ENCODE measurements around the gene ST3GAL3. TPM values are rescaled to one million over a fixed set of nuclear protein-coding genes. Genes with fewer than 3 reads are reported as not detected.

The ST3GAL3 gene
- total RNA-seq, 1 experiment from 2014 or later = 20.0 TPM

DNA sequence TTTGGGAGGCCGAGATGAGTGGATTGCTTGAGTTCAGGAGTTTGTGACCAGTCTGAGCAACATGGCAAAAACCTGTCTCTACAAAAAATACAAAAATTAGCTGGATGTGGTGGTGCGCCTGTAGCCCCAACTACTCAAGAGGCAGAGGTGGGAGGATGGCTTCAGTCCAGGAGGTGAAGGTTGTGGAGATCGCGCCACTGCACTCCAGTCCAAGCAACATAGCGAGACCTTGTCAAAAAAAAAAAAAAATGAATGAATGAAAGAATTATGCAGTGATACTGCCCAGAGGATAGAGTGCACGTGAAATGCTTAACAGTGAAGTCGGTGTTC, 262.0 kb downstream of the ST3GAL3 start:
- Mint-ChIP-seq H3K9me3 (ENCODE audit: low read depth, unreplicated experiment) (no peaks in the 10 kb centered on the region), H3K4me1 (ENCODE audit: low read depth, unreplicated experiment) (peaks cover 20% of the 10 kb centered on the region), H3K27me3 (ENCODE audit: unreplicated experiment) (no peaks in the 10 kb centered on the region), H3K4me3 (ENCODE audit: low read depth, unreplicated experiment) (peak overlapping the region; percentile 98), H3K27ac (ENCODE audit: unreplicated experiment) (no peak overlapping the region), H3K36me3 (ENCODE audit: insufficient read depth, unreplicated experiment) (peaks cover 34% of the 10 kb centered on the region)
- TF ChIP-seq, protein P1, sequence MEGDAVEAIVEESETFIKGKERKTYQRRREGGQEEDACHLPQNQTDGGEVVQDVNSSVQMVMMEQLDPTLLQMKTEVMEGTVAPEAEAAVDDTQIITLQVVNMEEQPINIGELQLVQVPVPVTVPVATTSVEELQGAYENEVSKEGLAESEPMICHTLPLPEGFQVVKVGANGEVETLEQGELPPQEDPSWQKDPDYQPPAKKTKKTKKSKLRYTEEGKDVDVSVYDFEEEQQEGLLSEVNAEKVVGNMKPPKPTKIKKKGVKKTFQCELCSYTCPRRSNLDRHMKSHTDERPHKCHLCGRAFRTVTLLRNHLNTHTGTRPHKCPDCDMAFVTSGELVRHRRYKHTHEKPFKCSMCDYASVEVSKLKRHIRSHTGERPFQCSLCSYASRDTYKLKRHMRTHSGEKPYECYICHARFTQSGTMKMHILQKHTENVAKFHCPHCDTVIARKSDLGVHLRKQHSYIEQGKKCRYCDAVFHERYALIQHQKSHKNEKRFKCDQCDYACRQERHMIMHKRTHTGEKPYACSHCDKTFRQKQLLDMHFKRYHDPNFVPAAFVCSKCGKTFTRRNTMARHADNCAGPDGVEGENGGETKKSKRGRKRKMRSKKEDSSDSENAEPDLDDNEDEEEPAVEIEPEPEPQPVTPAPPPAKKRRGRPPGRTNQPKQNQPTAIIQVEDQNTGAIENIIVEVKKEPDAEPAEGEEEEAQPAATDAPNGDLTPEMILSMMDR (IDR thresholded peaks at IDR 0.05; ENCODE audit: unreplicated experiment) = peak; percentile 19
- intact Hi-C loops (cut with micrococcal nuclease; ENCODE audit: unreplicated experiment) = no loop called here
- CTCF ChIA-PET = interaction anchor here (0.7 kb wide), 1 partner anchor 22 kb away, joined by 3 read pairs; the partner anchor contains the start of gene IPO13
- no peak for DNase-seq
- BruUV-seq (replicated peaks) = no TSS peak

GRCh38 chr1:43969746-43970466, 262.6 kb downstream of the ST3GAL3 start, which contains the start of gene DPH2:
Gene DPH2 (plus strand): TSS chr1:43970010. CDS start chr1:43970176, 166 bp downstream.
- Mint-ChIP-seq H3K36me3 (ENCODE audit: insufficient read depth, unreplicated experiment) (peaks cover 39% of the 10 kb centered on the region), H3K4me1 (ENCODE audit: low read depth, unreplicated experiment) (peaks cover 23% of the 10 kb centered on the region), H3K27me3 (ENCODE audit: unreplicated experiment) (no peaks in the 10 kb centered on the region), H3K9me3 (ENCODE audit: low read depth, unreplicated experiment) (no peaks in the 10 kb centered on the region), H3K4me3 (ENCODE audit: low read depth, unreplicated experiment) (peak within 1 kb of the TSS; percentile 98), H3K27ac (ENCODE audit: unreplicated experiment) (peak within 1 kb of the TSS; percentile 74)
- TSS peak; percentile 64 for BruUV-seq (replicated peaks)
- intact Hi-C loops (cut with micrococcal nuclease; ENCODE audit: unreplicated experiment) = no loop called here
- CTCF ChIA-PET = interaction anchor here (0.6 to 1.0 kb wide), 7 partner anchors 14 to 1628 kb away, joined by 3 to 6 read pairs (median 3); partner anchors contain the start of gene IPO13
- DNase-seq = peak; percentile 94
- TF ChIP-seq, protein P1 (IDR thresholded peaks at IDR 0.05; ENCODE audit: unreplicated experiment) = no peak

DNA sequence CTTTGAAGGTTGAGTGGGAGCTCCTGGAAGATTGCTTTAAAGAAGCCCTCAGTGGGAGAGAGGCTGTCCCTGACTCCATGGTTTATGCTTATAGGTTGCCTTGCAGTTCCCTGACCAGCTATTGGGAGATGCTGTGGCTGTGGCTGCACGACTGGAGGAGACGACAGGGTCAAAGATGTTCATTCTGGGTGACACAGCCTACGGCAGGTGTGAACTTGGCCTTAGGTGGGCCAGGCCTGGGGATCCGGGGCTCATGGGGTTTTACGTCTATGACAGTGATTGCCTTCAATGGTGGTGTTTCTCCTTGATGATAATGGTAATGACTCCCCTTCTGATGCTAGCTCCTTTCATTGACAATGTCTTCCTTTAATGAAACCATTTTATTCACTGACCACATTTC, 263.2 kb downstream of the ST3GAL3 start:
- peaks cover 23% of the 10 kb centered on the region for H3K4me1 Mint-ChIP-seq (ENCODE audit: low read depth, unreplicated experiment)
- H3K27me3 Mint-ChIP-seq (ENCODE audit: unreplicated experiment) = no peaks in the 10 kb centered on the region
- DNase-seq = no peak
- no TSS peak for BruUV-seq (replicated peaks)
- H3K27ac Mint-ChIP-seq (ENCODE audit: unreplicated experiment) = peak overlapping the region; percentile 74
- no peaks in the 10 kb centered on the region for H3K9me3 Mint-ChIP-seq (ENCODE audit: low read depth, unreplicated experiment)
- H3K36me3 Mint-ChIP-seq (ENCODE audit: insufficient read depth, unreplicated experiment) = peaks cover 45% of the 10 kb centered on the region
- intact Hi-C loops (cut with micrococcal nuclease; ENCODE audit: unreplicated experiment) = no loop called here
- TF ChIP-seq, protein P1 (IDR thresholded peaks at IDR 0.05; ENCODE audit: unreplicated experiment) = no peak
- H3K4me3 Mint-ChIP-seq (ENCODE audit: low read depth, unreplicated experiment) = peak overlapping the region; percentile 98
- CTCF ChIA-PET = interaction anchor here (0.7 to 1.0 kb wide), 3 partner anchors 21 to 1628 kb away, joined by 3 read pairs; no protein-coding TSS in a partner anchor

- BruUV-seq (replicated peaks) = no TSS peak
- Mint-ChIP-seq H3K4me1 (ENCODE audit: low read depth, unreplicated experiment) (peaks cover 24% of the 10 kb centered on the region), H3K9me3 (ENCODE audit: low read depth, unreplicated experiment) (no peaks in the 10 kb centered on the region), H3K36me3 (ENCODE audit: insufficient read depth, unreplicated experiment) (peaks cover 49% of the 10 kb centered on the region), H3K4me3 (ENCODE audit: low read depth, unreplicated experiment) (peak overlapping the region; percentile 98), H3K27me3 (ENCODE audit: unreplicated experiment) (no peaks in the 10 kb centered on the region), H3K27ac (ENCODE audit: unreplicated experiment) (no peak overlapping the region)
- CTCF ChIA-PET = no interaction called here
- intact Hi-C loops (cut with micrococcal nuclease; ENCODE audit: unreplicated experiment) = no loop called here
- no peak for DNase-seq
- TF ChIP-seq, protein P1 (IDR thresholded peaks at IDR 0.05; ENCODE audit: unreplicated experiment) = no peak
These were observed 263.6 kb downstream of the ST3GAL3 start for GRCh38 chr1:43970911-43971310.
